ENCODE data around the gene TSFM. TPM values are rescaled to one million over a fixed set of nuclear protein-coding genes. Genes with fewer than 3 reads are reported as not detected.

Gene TSFM
- total and polyA plus RNA-seq, 2 of the 4 experiments (the other 2 are of a cell fraction), result 11.5 to 14.0 TPM

DNA sequence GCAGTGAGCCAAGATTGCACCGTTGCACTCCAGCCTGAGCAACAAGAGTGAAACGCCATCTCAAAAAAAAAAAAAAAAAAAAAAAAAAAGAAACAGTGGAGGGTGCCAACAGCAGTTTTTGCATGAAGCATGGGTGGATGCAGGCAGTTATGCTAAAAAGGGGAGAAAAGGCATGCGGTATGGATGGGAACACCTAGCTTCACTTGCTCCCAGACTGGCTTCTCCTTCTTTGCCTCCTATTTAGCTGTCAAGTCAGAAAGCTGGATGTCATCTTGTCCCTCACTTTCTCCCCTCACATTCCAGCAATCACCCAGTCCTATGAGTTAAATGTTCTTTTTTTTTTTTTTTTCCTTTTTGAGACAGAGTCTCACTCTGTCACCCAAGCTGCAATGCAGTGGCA is 7.5 kb upstream of the TSFM start:
- Histone ChIP-seq H3K27ac (ENCODE audit: insufficient read depth, low read length) (no peak overlapping the region), H3K18ac (ENCODE audit: low read depth, low read length) (no peak overlapping the region), H2BK120ac (ENCODE audit: low read depth, low read length) (no peak overlapping the region), H4K8ac (ENCODE audit: low read depth in 2 of 2, low read length in 2 of 2) (no peak overlapping the region), H3K9me1 (ENCODE audit: insufficient read depth, low read length) (peaks cover 9% of the 10 kb centered on the region), H3K4me3 (ENCODE audit: insufficient read depth, low read depth, low read length) (no peak overlapping the region), H3K27me3 (ENCODE audit: control insufficient read depth, insufficient read depth, low read length) (no peaks in the 10 kb centered on the region), H3K4me1 (ENCODE audit: control insufficient read depth, insufficient read depth, low read length) (0 out of 2 replicates have a peak, but pooled peaks cover 3% of the 10 kb centered on the region), H2BK15ac (ENCODE audit: low read depth, low read length) (no peak overlapping the region), H2BK20ac (ENCODE audit: low read depth, low read length) (no peak overlapping the region), H3K4me2 (ENCODE audit: low read depth, low read length) (no peak overlapping the region), H2AK9ac (replicated peaks; ENCODE audit: low read depth, low read length, poor library complexity) (no peak overlapping the region), H4K5ac (ENCODE audit: low read depth, low read length) (no peak overlapping the region), H3K14ac (replicated peaks; ENCODE audit: low read depth, low read length) (no peak overlapping the region), H3K79me1 (ENCODE audit: low read depth in 1 of 2, low read length in 2 of 2) (peaks cover 16 to 29% of the 10 kb centered on the region in 2 experiments; a peak in 3 of 4 replicates), H3K56ac (ENCODE audit: extremely low read depth, insufficient read depth, low read length) (no peak overlapping the region), H2AK5ac (ENCODE audit: low read depth, low read length) (no peak overlapping the region), H2AFZ (replicated peaks; ENCODE audit: low read length, poor library complexity) (no peak overlapping the region), H3K9ac (ENCODE audit: low read depth, low read length) (no peak overlapping the region), H3K9me3 (ENCODE audit: control insufficient read depth, insufficient read depth, low read length) (no peaks in the 10 kb centered on the region), H2BK5ac (ENCODE audit: low read depth, low read length, poor library complexity, severe bottlenecking) (no peak overlapping the region), H3K4ac (ENCODE audit: low read depth, low read length) (no peak overlapping the region), H3K36me3 (ENCODE audit: control insufficient read depth, insufficient read depth, low read length) (peaks cover 2% of the 10 kb centered on the region), H3K23ac (ENCODE audit: low read depth, low read length) (no peak overlapping the region), H4K91ac (ENCODE audit: insufficient read depth, low read depth, low read length) (no peak overlapping the region), H4K20me1 (ENCODE audit: insufficient read depth, low read length) (no peaks in the 10 kb centered on the region)
- WGBS, 2 experiments (ENCODE audit: extremely low coverage in 2 of 2, insufficient read length in 1 of 2), result no CpG with 5 or more reads among the region's 3 CpGs
- dilution Hi-C loops (cut with HindIII; ENCODE audit: low sequenced_read_pairs, unreplicated experiment) (no loop called here), intact Hi-C loops (cut with micrococcal nuclease) (no loop called here), in situ Hi-C loops (cut with MboI; ENCODE audit: low sequenced_read_pairs) (no loop called here)
- no peak for ATAC-seq (ENCODE audit: low read depth)
- DNase-seq, result no peak
- CTCF ChIA-PET, result interaction anchor here (1.2 kb wide), 1 partner anchor 15 kb away, joined by 3 read pairs; no protein-coding TSS in a partner anchor
- BruUV-seq (replicated peaks), result no TSS peak
- TF ChIP-seq BHLHE40 (IDR thresholded peaks at IDR 0.05; ENCODE audit: low read depth, low read length) (no peak), CEBPB (IDR thresholded peaks at IDR 0.05; ENCODE audit: low read depth, low read length) (no peak), RFX5 (IDR thresholded peaks at IDR 0.05; ENCODE audit: low read depth, low read length) (no peak), NFE2L2 (IDR thresholded peaks at IDR 0.05; ENCODE audit: low read depth, low read length) (no peak), MAFK (IDR thresholded peaks at IDR 0.05; ENCODE audit: low read depth, low read length) (no peak), RAD21 (IDR thresholded peaks at IDR 0.05; ENCODE audit: low read length) (no peak), FOS (IDR thresholded peaks at IDR 0.05; ENCODE audit: low read depth, low read length) (no peak), MAZ (IDR thresholded peaks at IDR 0.05; ENCODE audit: borderline replicate concordance, low read depth, low read length) (no peak), CHD1 (IDR thresholded peaks at IDR 0.05; ENCODE audit: low read depth, low read length) (no peak), POLR2A (IDR thresholded peaks at IDR 0.05; ENCODE audit: low read depth, low read length) (no peak), MXI1 (IDR thresholded peaks at IDR 0.05; ENCODE audit: borderline replicate concordance, low read depth, low read length) (no peak), RCOR1 (IDR thresholded peaks at IDR 0.05; ENCODE audit: insufficient replicate concordance, low read length) (no peak), SMC3 (IDR thresholded peaks at IDR 0.05; ENCODE audit: low read depth, low read length) (no peak), ELK1 (IDR thresholded peaks at IDR 0.05; ENCODE audit: borderline replicate concordance, low read depth, low read length) (no peak)
- TF ChIP-seq, protein P1, sequence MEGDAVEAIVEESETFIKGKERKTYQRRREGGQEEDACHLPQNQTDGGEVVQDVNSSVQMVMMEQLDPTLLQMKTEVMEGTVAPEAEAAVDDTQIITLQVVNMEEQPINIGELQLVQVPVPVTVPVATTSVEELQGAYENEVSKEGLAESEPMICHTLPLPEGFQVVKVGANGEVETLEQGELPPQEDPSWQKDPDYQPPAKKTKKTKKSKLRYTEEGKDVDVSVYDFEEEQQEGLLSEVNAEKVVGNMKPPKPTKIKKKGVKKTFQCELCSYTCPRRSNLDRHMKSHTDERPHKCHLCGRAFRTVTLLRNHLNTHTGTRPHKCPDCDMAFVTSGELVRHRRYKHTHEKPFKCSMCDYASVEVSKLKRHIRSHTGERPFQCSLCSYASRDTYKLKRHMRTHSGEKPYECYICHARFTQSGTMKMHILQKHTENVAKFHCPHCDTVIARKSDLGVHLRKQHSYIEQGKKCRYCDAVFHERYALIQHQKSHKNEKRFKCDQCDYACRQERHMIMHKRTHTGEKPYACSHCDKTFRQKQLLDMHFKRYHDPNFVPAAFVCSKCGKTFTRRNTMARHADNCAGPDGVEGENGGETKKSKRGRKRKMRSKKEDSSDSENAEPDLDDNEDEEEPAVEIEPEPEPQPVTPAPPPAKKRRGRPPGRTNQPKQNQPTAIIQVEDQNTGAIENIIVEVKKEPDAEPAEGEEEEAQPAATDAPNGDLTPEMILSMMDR (conservative IDR thresholded peaks at IDR 0.05; ENCODE audit: low read depth, low read length), result no peak
- POLR2A ChIA-PET (ENCODE audit: unreplicated experiment), result no interaction called here
